A549 (cell line): Measurements from ENCODE around the gene NUAK2.

Source experiments
- FOSL2 ChIP-seq, 2 experiments: fragments of 450-650 bp in 1 of 2; fragments of >200 bp in 1 of 2; sonication (Bioruptor Twin) in 1 of 2; formaldehyde crosslinking; IDR thresholded peaks; 2 replicates each; pipeline versions ENCODE4 v1.5.0 to v1.6.1; 2016 to 2020; ENCODE audit warnings: mild to moderate bottlenecking in 1 of 2, moderate library complexity in 1 of 2
- JUNB ChIP-seq: fragments of >200 bp; sonication (Bioruptor Twin); formaldehyde crosslinking; IDR thresholded peaks from 2 replicates; pipeline ENCODE4 v1.6.1; 2016
- MAZ ChIP-seq: fragments of 150-350 bp; IDR thresholded peaks from 2 replicates; pipeline ENCODE4 v1.6.1; 2014; ENCODE audit warnings: antibody characterized with exemption, low read depth, low read length, borderline replicate concordance
- POLR2A ChIP-seq: IDR thresholded peaks from 2 replicates; pipeline ENCODE4 v1.6.1; 2012; ENCODE audit warnings: mild to moderate bottlenecking, low read length
- TP53 ChIP-seq: fragments of 250-450 bp; sonication (Bioruptor Pico); IDR thresholded peaks from 2 replicates; pipeline ENCODE4 v1.5.0; 2021; ENCODE audit warnings: mild to moderate bottlenecking, moderate library complexity
- ZC3H11A ChIP-seq: fragments of 450-650 bp; IDR thresholded peaks from 2 replicates; pipeline ENCODE4 v1.6.1; 2014; ENCODE audit warnings: antibody characterized with exemption, mild to moderate bottlenecking
- TF ChIP-seq, protein P1 (sequence below): fragments of >200 bp; sonication (Bioruptor Twin); formaldehyde crosslinking; IDR thresholded peaks from 3 replicates; pipeline ENCODE4 v1.5.1; 2016
- TF ChIP-seq, protein P2 (sequence below): fragments of 450-650 bp; IDR thresholded peaks from 2 replicates; pipeline ENCODE4 v1.6.1; 2014; ENCODE audit warnings: antibody characterized with exemption
- TF ChIP-seq, protein P3 (sequence below): fragments of 150-350 bp; IDR thresholded peaks from 2 replicates; pipeline ENCODE4 v1.6.1; 2014; ENCODE audit warnings: low read depth, mild to moderate bottlenecking, low read length

DNA sequence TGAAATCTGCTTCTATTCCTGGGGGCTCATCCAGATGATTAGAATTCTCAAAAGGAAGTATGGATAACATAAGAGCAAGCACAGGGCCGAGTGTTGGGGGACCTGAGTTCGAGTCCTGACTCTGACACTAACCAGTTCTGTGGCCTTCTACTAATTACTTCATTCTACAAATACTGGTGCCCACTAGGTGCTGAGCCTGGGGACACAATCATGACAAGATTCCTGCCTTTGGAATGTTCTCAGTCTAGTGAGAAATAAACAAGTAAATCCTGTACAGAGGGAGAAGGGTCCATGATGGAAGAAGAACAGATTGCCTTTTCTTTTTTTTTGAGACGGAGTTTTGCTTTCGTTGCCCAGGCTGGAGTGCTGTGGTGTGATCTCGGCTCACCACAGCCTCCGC, 2.2 kb upstream of the NUAK2 start:
- TF ChIP-seq, protein P1, sequence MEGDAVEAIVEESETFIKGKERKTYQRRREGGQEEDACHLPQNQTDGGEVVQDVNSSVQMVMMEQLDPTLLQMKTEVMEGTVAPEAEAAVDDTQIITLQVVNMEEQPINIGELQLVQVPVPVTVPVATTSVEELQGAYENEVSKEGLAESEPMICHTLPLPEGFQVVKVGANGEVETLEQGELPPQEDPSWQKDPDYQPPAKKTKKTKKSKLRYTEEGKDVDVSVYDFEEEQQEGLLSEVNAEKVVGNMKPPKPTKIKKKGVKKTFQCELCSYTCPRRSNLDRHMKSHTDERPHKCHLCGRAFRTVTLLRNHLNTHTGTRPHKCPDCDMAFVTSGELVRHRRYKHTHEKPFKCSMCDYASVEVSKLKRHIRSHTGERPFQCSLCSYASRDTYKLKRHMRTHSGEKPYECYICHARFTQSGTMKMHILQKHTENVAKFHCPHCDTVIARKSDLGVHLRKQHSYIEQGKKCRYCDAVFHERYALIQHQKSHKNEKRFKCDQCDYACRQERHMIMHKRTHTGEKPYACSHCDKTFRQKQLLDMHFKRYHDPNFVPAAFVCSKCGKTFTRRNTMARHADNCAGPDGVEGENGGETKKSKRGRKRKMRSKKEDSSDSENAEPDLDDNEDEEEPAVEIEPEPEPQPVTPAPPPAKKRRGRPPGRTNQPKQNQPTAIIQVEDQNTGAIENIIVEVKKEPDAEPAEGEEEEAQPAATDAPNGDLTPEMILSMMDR = no peak
- TF ChIP-seq FOSL2 (IDR thresholded peaks at IDR 0.05) (no peak), FOSL2 (CRISPR knock-in tag; IDR thresholded peaks at IDR 0.05) (no peak), MAZ (no peak), POLR2A (no peak), ZC3H11A (no peak), JUNB (no peak), TP53 (CRISPR knock-in tag) (no peak)
- TF ChIP-seq, protein P2, sequence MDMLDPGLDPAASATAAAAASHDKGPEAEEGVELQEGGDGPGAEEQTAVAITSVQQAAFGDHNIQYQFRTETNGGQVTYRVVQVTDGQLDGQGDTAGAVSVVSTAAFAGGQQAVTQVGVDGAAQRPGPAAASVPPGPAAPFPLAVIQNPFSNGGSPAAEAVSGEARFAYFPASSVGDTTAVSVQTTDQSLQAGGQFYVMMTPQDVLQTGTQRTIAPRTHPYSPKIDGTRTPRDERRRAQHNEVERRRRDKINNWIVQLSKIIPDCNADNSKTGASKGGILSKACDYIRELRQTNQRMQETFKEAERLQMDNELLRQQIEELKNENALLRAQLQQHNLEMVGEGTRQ = no peak
- TF ChIP-seq, protein P3, sequence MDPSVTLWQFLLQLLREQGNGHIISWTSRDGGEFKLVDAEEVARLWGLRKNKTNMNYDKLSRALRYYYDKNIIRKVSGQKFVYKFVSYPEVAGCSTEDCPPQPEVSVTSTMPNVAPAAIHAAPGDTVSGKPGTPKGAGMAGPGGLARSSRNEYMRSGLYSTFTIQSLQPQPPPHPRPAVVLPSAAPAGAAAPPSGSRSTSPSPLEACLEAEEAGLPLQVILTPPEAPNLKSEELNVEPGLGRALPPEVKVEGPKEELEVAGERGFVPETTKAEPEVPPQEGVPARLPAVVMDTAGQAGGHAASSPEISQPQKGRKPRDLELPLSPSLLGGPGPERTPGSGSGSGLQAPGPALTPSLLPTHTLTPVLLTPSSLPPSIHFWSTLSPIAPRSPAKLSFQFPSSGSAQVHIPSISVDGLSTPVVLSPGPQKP = no peak
